ELF-1 (cell line): ENCODE measurements around the gene RERE.

Experiments used
- DNase-seq: peaks from one replicate; pipeline ENCODE4 v3.0.0-alpha.2; 2016; ENCODE audit warnings: low read depth, low spot score

Gene RERE

DNA sequence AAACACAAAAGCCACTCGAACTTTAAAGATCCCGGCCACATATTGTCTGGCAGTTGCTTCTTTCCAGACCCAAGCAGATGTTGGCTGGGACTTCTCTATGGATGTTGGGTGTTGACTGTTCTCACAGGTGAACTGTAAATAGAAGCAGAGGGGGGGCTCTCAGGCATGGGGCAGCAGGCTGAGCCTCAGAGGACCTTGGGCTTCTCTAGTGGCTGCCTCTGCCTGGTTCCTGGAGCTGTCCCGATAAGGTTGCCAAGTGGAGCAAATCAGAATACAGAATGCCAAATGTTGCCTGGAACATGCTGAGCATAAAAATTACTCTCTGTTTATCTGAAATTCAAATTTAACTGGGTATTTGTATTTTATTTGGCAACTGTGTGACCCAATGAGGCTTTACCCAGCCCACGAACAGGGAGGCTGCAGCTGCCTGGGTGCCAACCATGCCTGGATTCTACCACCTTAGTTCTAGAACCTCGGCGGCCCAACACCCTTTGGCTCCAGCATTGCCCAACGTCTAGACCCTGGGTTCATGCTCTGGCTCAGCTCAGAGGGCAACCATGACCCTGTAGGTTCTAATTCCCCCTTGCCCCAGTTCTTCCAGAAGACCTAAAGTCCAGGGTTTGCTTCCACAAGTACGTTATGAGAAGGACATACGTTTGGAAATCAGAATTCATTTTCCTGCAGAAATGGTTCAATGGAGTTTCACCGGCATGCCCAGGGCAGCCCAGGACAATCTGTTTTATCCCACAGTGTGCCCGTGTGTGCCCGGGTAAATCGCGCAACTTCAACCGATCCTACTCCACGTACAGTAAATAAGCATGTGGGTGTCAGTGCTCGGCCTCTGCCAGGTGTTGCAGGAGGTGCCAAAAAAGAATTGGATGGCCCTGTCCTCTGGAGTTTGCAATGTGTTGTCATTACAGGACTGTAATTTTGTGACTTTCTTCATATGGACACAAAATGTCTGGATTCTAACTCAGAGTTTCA is 504.9 kb downstream of the RERE start:
- DNase-seq: no peak

DNA sequence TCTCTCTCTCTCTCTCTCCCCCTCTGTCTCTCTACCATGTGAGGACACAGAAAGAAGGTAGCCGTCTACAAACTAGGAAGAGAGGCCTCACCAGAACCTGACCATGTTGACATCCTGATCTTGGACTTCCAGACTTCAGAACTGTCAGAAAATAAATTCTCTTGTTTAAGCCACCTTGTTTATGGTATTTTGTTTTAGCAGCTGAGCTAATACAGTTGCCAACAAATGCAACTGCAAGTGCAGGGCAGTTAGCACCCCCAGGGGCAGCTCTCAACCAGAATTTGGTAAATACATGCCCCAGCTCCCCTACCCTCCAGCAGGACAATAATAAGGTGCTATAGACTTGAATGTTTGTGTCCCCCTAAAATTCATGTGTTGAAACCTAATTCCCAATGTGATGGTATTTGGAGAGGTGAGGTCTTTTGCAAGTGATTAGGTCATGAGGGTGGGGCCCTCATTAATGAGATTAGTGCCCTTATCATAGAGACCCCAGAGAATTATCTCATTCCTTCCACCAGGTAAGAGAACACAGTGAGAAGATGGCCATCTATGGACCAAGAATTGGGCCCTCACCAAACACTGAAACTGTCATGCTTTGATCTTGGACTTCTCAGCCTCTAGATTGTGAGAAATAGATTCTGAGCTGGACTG is 506.2 kb downstream of the RERE start:
- DNase-seq: no peak

DNA sequence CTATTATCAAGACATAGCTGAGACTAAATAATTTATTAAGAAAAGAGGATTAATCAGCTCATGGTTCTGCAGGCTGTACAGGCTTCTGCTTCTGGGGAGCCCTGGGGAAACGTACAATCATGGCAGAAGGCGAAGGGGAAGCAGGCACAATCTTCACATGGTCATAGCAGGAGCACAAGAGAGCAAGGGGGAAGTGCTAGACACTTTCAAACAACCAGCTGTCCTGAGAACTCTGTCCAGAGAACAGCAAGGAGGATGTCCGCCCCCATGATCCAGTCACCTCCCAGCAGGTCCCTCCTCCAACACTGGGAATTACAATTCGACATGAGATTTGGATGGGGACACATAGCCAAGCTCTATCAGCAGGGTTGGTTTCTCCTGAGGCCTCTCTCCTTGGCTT is 509.8 kb downstream of the RERE start:
- DNase-seq: no peak

DNA sequence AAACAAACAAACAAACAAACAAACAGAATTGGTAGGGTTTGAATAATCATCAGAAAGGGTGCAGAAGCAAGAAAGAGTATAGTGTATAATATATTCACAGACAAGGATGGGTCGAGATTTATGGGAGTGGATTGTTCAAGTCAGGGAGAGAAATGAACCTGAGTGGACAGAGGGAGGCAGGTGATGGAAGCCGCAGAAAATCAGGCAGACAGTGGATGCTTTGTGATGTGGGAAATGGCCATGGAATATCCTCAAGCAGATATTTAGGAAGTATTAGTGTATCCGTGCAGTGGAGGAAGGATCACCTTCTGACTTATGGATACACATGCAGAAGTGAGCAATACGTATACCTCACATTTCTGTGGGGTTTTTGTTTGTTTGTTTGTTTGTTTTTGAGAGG is 513.6 kb downstream of the RERE start:
- no peak for DNase-seq

DNA sequence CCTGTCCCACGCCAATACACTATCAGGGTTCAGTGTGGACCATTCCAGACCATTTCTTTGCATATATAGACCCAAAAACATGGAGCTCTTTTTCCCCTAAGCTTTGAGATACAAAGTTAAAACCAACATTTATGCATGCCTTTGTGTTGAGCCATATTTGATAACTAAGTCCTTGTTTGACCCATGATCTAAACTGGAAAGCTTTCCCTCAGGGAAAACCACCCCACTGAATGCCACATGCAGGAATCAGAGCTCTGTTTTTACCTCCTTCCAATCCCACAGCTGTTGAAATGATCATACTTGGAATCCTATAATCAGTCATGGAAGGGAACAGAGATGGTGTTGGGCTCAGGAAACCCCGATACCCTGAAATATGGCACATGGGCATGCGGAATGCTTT is 514.3 kb downstream of the RERE start:
- no peak for DNase-seq
